Activated CD8-positive, alpha-beta memory T cell treated with anti-CD3 and anti-CD28 coated beads, Interleukin-2, amount 10 ng/mL, durations not matched to agents 7 days and 5 days (primary cell): ENCODE results near the gene EVC2. TPM values are rescaled to one million over a fixed set of nuclear protein-coding genes. Genes with fewer than 3 reads are reported as not detected.

Experiments used
- ATAC-seq: fragments of 150-1000 bp; cut with Tn5 transposase; one replicate; pipeline ENCODE4 v1.10.0; 2021; ENCODE audit warnings: moderate library complexity
- CTCF ChIA-PET: fragments of 350-600 bp; sonication (Branson Sonifier 250); formaldehyde crosslinking; loops from one replicate; lab custom pipeline; 2021; ENCODE audit warnings: antibody characterized with exemption; lab: Charles Lee
- DNase-seq: peaks from one replicate; pipeline ENCODE4 v3.0.0-alpha.2; 2020
- H3K27ac Mint-ChIP-seq: one replicate; pipeline ENCODE4 v1.8.0; 2021; ENCODE audit warnings: mild to moderate bottlenecking, mixed read lengths
- H3K27me3 Mint-ChIP-seq: one replicate; pipeline ENCODE4 v1.8.0; 2021; ENCODE audit warnings: mixed read lengths
- H3K36me3 Mint-ChIP-seq: one replicate; pipeline ENCODE4 v1.8.0; 2021; ENCODE audit warnings: mild to moderate bottlenecking, mixed read lengths
- H3K4me1 Mint-ChIP-seq: one replicate; pipeline ENCODE4 v1.8.0; 2021; ENCODE audit warnings: mixed read lengths
- H3K4me3 Mint-ChIP-seq: one replicate; pipeline ENCODE4 v1.8.0; 2021; ENCODE audit warnings: mild to moderate bottlenecking, moderate library complexity, mixed read lengths
- H3K9me3 Mint-ChIP-seq: one replicate; pipeline ENCODE4 v1.8.0; 2022; ENCODE audit warnings: low read depth, mixed read lengths
- total RNA-seq, 2 experiments: library from RNA; stranded (reverse); gene quantifications; one replicate each; pipeline ENCODE4 v1.2.3, GENCODE V29; 2021

Gene EVC2
- total RNA-seq, 2 experiments from 2014 or later = 1.3 to 1.4 TPM

DNA sequence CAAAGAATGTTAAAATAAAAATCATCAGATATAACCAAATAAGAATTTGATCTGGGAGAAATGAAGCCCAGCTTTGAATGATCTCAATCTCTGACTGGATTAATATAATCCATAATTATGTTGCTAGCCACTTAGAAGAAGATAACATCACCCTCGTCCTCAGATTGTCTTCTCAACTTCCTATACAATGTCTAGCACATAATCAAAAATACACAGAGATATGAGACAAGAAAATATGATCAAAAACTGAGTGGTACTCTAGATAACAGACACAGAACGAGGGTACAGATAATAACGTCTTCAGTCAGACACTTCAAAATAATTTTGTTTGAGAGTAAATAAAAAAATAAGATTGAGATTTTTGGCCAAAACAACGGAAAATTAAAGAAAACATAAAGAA is 47.1 kb downstream of the EVC2 start:
- CTCF ChIA-PET = no interaction called here
- H3K27ac Mint-ChIP-seq = no peak overlapping the region
- DNase-seq (no peak), ATAC-seq (no peak)
- no peaks in the 10 kb centered on the region for H3K4me1 Mint-ChIP-seq
- peaks cover 4% of the 10 kb centered on the region for H3K9me3 Mint-ChIP-seq
- peaks cover 2% of the 10 kb centered on the region for H3K36me3 Mint-ChIP-seq
- H3K4me3 Mint-ChIP-seq = no peak overlapping the region
- H3K27me3 Mint-ChIP-seq = no peaks in the 10 kb centered on the region

DNA sequence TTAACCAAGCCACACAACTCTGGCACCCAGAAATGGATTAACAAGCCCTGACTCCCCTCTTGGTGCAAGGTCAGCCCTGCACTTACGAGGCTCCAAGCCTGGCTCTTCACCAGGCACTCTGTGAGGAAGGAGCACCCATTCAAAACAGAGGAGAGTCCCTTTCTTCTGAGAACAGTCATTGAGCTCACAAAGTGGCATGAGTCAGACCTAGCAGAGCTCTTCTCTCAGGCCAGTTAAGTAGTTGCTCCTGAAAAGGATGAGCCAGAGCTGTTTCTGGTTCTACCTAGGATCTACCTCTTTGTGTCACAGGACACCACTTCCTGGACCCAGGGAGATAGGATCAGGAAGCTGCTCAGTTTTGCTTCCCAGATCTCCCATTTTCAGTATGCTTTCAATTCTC is 48.2 kb downstream of the EVC2 start:
- H3K4me3 Mint-ChIP-seq = no peak overlapping the region
- H3K27ac Mint-ChIP-seq = no peak overlapping the region
- DNase-seq (no peak), ATAC-seq (no peak)
- H3K4me1 Mint-ChIP-seq = no peaks in the 10 kb centered on the region
- H3K9me3 Mint-ChIP-seq = peaks cover 4% of the 10 kb centered on the region
- CTCF ChIA-PET = no interaction called here
- H3K36me3 Mint-ChIP-seq = peaks cover 2% of the 10 kb centered on the region
- H3K27me3 Mint-ChIP-seq = no peaks in the 10 kb centered on the region

DNA sequence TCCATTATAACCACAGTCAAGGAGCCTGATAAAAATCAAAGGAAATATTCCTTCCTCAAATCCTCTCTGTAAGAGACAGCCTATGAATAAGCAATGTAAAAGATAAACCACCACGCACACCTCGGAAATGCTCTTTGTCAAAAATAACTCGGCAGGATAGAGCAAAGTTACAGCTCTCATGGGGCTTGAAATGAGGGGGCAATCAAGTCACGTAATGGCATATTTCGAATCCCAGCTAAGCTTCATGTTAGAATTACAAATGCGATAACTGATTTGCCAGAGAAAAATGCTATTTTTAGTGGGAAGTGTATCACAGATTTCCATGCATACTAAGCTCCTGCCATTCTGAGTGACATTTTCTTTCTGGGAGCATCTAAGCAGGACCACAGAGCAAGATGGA is 49.4 kb downstream of the EVC2 start:
- Mint-ChIP-seq H3K4me3 (no peak overlapping the region), H3K9me3 (peaks cover 4% of the 10 kb centered on the region), H3K4me1 (no peaks in the 10 kb centered on the region), H3K36me3 (peaks cover 2% of the 10 kb centered on the region), H3K27ac (no peak overlapping the region), H3K27me3 (no peaks in the 10 kb centered on the region)
- ATAC-seq = no peak
- no peak for DNase-seq
- CTCF ChIA-PET = interaction anchor here (0.6 kb wide), 1 partner anchor 56 kb away, joined by 3 read pairs; no protein-coding TSS in a partner anchor

DNA sequence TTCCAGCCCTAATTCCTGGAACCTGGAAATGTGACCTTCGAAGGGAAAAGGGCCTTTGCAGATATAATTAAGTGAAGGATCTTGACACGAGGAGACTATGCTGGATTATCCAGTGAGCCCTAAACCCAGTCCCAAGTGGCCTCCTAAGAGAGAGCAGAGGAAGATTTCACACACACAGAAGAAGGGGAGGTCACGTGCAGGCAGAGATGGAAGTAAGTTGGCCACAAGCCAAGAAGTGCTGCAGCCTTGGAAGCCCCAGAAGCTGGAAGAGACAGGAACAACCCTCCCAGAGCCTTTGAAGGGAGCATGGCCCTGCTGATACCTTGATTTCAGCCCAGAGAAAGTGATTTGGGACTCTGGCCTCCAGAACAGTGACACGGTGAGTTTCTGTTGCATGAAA is 51.9 kb downstream of the EVC2 start:
- Mint-ChIP-seq H3K9me3 (no peaks in the 10 kb centered on the region), H3K36me3 (no peaks in the 10 kb centered on the region), H3K27ac (no peak overlapping the region), H3K4me1 (no peaks in the 10 kb centered on the region), H3K4me3 (no peak overlapping the region), H3K27me3 (no peaks in the 10 kb centered on the region)
- CTCF ChIA-PET = no interaction called here
- DNase-seq = no peak
- no peak for ATAC-seq

DNA sequence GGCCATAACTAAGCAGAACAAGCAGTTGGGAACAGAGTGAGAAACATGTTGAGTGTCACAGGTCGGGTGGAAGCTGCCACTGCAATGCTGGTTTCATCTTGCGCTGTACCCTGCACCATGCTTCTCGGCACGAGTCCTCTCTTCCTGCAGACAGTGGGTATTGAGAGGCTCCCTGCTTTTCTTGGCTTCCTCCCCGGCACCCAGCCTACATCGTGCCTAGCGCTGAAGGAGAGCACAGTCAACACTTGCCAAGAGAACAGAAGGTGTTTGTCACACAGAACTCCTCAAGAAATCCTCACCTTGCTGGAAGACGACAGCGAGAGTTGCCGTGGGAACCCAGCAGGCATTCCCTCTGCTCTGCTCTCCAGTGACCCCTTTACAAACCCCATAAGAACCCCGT is 53.6 kb downstream of the EVC2 start:
- ATAC-seq (no peak), DNase-seq (no peak)
- CTCF ChIA-PET = no interaction called here
- Mint-ChIP-seq H3K36me3 (no peaks in the 10 kb centered on the region), H3K27ac (no peak overlapping the region), H3K27me3 (no peaks in the 10 kb centered on the region), H3K4me1 (no peaks in the 10 kb centered on the region), H3K4me3 (no peak overlapping the region), H3K9me3 (no peaks in the 10 kb centered on the region)

DNA sequence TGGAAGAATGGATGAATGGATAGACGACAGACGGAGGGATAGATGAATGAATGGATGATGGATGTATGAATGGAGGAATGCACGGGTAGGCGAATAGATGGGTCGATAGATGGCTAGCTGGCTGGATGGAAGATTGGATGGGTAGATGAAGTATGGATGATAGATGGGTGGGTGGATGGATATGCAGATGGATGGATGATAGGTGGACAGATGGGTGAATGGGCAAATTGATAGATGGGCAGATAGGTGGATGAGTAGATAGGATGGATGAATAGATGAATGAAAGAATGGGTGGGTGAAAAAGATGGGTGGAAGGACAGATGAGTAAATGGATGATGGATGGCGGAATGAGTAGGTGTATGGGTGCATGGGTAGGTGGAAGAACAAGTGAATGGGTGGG is 57.3 kb downstream of the EVC2 start:
- no peak for ATAC-seq
- no peak overlapping the region for H3K4me3 Mint-ChIP-seq
- CTCF ChIA-PET = no interaction called here

DNA sequence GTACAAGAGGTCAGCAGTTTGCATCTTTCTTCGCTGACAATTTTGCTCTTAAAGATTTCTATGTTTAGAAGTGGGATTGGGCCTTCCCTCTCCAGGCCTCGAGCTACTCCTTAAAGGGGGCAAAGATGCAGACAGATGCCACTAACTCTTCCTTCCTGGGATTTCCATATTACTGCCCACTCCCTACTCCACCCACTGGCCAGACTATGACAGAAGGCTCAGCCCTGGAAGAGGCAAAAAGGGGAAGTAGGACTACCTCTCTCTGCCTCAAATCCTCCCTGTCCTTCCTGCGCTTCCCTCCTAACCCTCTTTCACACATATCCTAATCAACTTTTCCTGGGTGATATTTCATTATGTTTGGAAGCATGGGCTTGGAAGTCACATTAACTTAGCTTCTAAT is 58.3 kb downstream of the EVC2 start:
- Mint-ChIP-seq H3K9me3 (no peaks in the 10 kb centered on the region), H3K27ac (no peak overlapping the region), H3K4me1 (no peaks in the 10 kb centered on the region), H3K27me3 (no peaks in the 10 kb centered on the region), H3K4me3 (no peak overlapping the region), H3K36me3 (no peaks in the 10 kb centered on the region)
- CTCF ChIA-PET = no interaction called here
- no peak for DNase-seq
- no peak for ATAC-seq

More for the DNA sequence above, 57.3 kb downstream of the EVC2 start:
- Mint-ChIP-seq H3K27ac (no peak overlapping the region), H3K36me3 (no peaks in the 10 kb centered on the region), H3K9me3 (no peaks in the 10 kb centered on the region), H3K4me1 (no peaks in the 10 kb centered on the region), H3K27me3 (no peaks in the 10 kb centered on the region)
- DNase-seq = no peak

DNA sequence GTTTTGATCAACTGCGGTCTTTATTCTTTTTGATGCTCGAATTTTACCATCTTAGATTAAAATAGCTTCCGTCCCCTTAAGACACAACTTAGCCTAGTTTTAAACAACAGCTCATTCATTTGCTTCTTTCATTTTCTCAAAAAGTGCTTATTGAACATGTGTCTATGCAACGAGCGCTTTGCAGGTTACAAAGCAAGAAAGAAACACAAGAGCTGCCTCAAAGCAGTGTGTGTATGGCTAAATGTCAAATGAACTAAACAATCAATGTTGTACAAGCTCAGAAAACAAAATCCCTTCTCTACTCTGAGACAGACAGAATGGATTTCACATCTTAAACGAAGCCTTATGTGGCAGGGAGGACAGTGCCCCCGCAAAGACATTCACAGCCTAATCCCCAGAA is 61.0 kb downstream of the EVC2 start:
- CTCF ChIA-PET = no interaction called here

DNA sequence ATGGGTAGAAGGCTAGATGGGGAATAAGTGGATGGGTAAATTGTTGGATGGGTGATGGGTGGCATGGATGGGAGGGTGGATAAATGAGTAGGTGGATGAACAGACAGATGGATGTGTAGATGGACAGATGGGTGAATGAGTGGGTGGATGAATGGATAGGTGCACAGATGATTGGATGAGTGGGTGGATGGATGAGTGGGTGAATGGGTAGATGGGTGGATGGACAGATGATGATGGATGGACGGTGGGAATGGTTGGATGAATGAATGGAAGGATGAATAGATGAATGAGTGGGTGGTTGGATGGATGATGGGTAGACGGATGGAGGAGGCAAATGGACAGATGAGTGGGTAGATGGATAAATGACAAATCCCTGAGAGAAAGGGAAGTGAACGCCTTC is 68.3 kb downstream of the EVC2 start:
- no peak for ATAC-seq
- no peak overlapping the region for H3K4me3 Mint-ChIP-seq
- H3K4me1 Mint-ChIP-seq = peaks cover 4% of the 10 kb centered on the region
- no peak overlapping the region for H3K27ac Mint-ChIP-seq
- CTCF ChIA-PET = no interaction called here
- H3K9me3 Mint-ChIP-seq = peaks cover 2% of the 10 kb centered on the region
- no peaks in the 10 kb centered on the region for H3K36me3 Mint-ChIP-seq
- no peak for DNase-seq
- H3K27me3 Mint-ChIP-seq = no peaks in the 10 kb centered on the region

More for the DNA sequence above, 61.0 kb downstream of the EVC2 start:
- DNase-seq = no peak
- Mint-ChIP-seq H3K36me3 (no peaks in the 10 kb centered on the region), H3K27ac (no peak overlapping the region), H3K4me3 (no peak overlapping the region), H3K9me3 (no peaks in the 10 kb centered on the region), H3K4me1 (no peaks in the 10 kb centered on the region), H3K27me3 (no peaks in the 10 kb centered on the region)
- ATAC-seq = no peak

DNA sequence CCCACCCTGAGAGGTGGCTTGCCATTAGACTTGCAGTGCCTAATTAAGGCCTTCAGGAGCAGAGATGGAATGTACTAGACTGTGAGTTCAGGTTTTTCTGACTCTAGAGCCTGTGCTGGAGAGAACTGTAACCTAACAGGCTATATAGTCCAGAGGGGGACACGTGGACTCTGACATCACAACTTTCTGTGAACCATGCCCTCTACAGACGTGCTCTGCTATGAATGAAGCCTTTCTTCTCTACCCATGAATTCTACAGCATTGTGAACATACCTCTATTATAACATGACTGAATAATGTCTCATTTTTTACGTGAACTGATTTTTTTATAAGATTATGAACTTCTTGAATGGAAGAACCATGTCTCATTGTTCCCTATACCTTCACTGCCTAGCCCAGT is 68.8 kb downstream of the EVC2 start:
- Mint-ChIP-seq H3K27me3 (no peaks in the 10 kb centered on the region), H3K4me3 (no peak overlapping the region), H3K36me3 (no peaks in the 10 kb centered on the region), H3K4me1 (peaks cover 4% of the 10 kb centered on the region), H3K27ac (no peak overlapping the region), H3K9me3 (peaks cover 2% of the 10 kb centered on the region)
- CTCF ChIA-PET = no interaction called here
- no peak for DNase-seq
- ATAC-seq = no peak

DNA sequence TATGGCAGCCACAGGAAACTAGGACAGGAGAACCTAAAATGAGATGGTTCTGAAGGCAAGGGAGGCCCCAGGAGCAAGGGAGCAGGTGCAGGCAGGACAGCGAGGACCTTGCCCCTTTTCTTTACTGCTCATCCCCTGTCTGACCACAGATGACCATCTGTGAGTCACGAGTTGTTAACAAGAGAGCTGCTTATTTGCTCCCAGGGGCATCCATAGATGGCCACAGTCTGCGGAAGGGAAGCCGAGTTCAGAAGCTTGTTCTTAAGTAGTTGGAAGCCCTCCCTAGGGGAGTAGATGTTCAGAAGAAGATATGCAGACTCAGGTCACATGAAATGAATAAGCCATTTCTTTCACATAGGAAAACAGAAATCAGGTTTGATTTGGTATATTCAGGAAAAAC is 69.4 kb downstream of the EVC2 start:
- CTCF ChIA-PET = no interaction called here
- H3K9me3 Mint-ChIP-seq = peaks cover 2% of the 10 kb centered on the region

DNA sequence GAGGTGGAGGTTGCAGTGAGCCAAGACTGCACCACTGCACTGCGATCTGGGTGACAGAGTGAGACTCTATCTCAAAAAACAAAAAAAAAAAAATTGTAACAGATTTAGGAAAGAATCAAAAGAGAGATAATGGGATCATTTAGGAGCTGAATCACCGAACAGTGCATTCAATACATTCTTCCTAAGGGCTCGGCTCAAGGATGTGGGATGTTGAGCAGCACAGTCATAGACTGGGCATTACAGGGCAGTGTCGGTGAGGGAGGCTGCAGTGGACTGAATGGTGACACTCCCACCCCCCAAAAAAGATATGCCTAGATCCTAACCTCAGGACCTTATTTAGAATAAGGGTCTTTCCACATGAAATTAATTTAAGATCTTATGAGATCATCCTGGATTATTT is 70.0 kb downstream of the EVC2 start:
- DNase-seq (no peak), ATAC-seq (no peak)
- H3K4me3 Mint-ChIP-seq = no peak overlapping the region
- H3K4me1 Mint-ChIP-seq = peaks cover 4% of the 10 kb centered on the region
- peaks cover 2% of the 10 kb centered on the region for H3K9me3 Mint-ChIP-seq
- no peaks in the 10 kb centered on the region for H3K27me3 Mint-ChIP-seq
- no peak overlapping the region for H3K27ac Mint-ChIP-seq
- no peaks in the 10 kb centered on the region for H3K36me3 Mint-ChIP-seq
- CTCF ChIA-PET = interaction anchor here (0.7 kb wide), 1 partner anchor 68 kb away, joined by 3 read pairs; no protein-coding TSS in a partner anchor

More for the DNA sequence above, 69.4 kb downstream of the EVC2 start:
- no peak overlapping the region for H3K4me3 Mint-ChIP-seq
- H3K27ac Mint-ChIP-seq = no peak overlapping the region
- H3K27me3 Mint-ChIP-seq = no peaks in the 10 kb centered on the region
- no peak for DNase-seq
- ATAC-seq = no peak
- peaks cover 4% of the 10 kb centered on the region for H3K4me1 Mint-ChIP-seq
- H3K36me3 Mint-ChIP-seq = no peaks in the 10 kb centered on the region

DNA sequence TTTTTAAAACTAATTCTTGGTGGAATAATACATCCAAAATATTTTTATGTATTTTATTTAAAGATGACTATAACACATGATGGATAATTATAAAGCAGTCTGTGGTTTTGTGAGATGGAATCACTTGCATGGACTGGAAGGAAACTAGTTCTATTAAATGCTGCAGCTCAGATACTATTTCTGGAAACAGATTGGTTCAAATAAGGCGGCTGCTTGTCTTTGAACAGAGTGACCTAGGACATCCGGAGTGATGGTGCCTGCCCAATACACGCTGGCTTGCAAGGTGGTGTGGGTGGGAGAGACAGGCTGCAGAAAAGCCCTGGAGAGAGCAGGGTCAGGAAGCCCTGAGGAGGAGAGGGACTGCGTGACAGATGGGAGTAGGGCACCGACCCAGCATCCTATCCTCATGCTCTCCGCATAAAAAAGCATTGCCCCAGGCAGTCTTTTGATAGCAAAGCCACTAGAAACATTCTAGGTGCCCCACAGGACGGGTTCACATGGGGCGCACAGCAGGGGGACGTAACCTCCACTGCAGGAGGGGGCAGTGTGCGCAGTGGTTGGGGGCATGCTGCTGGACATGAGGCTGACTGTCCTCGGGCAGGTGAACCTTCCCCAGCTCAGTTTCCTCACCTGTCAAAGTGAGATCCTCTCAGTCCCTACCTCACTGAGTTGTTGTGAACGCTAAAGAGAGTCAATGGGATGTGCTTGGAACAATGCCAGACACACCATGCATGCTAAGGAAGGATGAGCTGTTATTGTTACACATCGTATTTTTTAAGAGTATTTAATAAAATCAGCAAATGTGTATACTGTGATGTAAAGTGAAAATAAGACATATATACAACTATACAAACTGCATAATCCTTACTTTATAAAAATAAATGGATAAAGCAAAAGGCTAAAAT is 71.3 kb downstream of the EVC2 start:
- DNase-seq = no peak
- CTCF ChIA-PET = interaction anchor here (0.6 kb wide), 1 partner anchor 183 kb away, joined by 3 read pairs; no protein-coding TSS in a partner anchor
- Mint-ChIP-seq H3K27me3 (no peaks in the 10 kb centered on the region), H3K4me1 (peaks cover 4% of the 10 kb centered on the region), H3K36me3 (no peaks in the 10 kb centered on the region), H3K27ac (no peak overlapping the region), H3K4me3 (no peak overlapping the region), H3K9me3 (peaks cover 2% of the 10 kb centered on the region)
- no peak for ATAC-seq

DNA sequence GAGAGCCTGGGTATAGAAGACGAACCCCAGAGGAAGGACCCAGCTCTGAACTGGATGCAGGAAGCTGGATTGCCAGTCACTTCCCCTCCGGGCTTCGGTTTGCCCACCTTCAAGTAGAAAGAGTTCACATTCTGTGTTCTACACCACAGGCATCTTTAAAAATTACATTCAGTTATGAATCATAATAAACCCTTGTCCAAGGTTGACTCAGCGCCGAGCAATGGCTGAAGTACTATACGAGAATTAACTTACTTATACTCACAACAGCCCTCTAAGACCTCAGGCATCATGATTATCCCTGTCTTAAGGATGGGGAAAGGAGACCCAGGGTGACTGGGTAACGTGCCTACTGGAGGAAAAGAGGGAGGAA is 72.5 kb downstream of the EVC2 start:
- DNase-seq = no peak
- ATAC-seq = no peak
- no peak overlapping the region for H3K27ac Mint-ChIP-seq
- no peaks in the 10 kb centered on the region for H3K27me3 Mint-ChIP-seq
- no peaks in the 10 kb centered on the region for H3K36me3 Mint-ChIP-seq
- CTCF ChIA-PET = no interaction called here
- peaks cover 4% of the 10 kb centered on the region for H3K4me1 Mint-ChIP-seq
- no peak overlapping the region for H3K4me3 Mint-ChIP-seq
- peaks cover 2% of the 10 kb centered on the region for H3K9me3 Mint-ChIP-seq
